Measurements from ENCODE around the gene RPL34. TPM values are rescaled to one million over a fixed set of nuclear protein-coding genes. Genes with fewer than 3 reads are reported as not detected.
A peak's percentile ranks its signal among the peaks of the same experiment; 100 is the strongest.

RPL34 gene
- polyA plus RNA-seq (2011; rRNA removed) (1,255 and 1,328 TPM in 2 replicates), polyA plus RNA-seq (2017; fragmentation: RNase III; extraction: RNeasy Plus Mini Kit Qiagen cat#74134 plus additional on column Dnase treatment) (918 to 949 TPM (median 926 TPM) in 3 replicates), polyA minus RNA-seq (2011; rRNA and poly(A)+ RNA removed) (90.8 and 134 TPM in 2 replicates)
- 912 and 1,065 TPM in 2 replicates for polyA plus RNA-seq (2012; cell fraction: cytosol; rRNA removed)
- 210 and 338 TPM in 2 replicates for polyA plus RNA-seq (2012; cell fraction: nucleus; rRNA removed)

DNA sequence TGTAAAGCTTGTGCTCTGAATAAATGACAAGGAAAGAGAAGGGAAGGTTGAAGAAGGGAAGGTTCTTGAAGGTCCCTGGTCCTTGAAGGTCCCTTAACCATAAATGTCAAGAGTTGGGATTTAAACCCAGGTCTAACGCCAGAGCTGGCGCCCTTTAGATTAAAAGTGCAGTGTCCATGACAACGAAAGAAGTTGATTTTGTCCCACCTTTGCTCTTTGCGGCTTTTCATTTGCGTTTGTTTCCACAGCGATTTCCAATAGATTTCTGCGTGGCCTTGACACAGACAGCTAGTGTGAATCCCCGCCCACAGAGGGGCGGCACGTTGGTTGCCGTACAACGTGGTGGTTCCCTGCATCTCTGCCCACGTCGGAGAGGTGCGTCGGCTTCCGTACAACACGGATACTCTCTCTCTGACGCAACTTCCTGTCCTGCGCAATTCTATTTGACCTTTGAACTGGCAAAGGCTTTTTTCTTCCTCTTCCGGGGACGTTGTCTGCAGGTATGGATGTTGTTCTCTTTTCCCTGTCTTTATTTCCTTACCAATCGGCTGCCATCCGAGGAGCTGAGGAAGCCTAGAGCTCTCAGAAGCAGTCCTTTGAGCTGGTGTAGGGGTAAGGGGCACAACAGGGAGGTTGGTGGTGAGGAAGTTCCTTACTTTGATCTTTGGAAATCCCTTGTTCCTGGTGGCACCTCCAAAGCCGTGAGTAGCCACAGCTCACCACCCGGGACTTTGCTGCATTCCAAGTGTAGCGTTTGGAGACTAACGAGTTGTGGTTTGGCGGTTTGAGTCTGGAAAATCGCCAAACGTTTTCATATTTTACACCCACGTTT lies at the start of gene RPL34:
TSS of gene RPL34 (plus strand) at position 476 of the 832 bp plus-strand sequence. CDS start 1,384 bp downstream, outside the sequence.
- peaks cover 1% of the 10 kb centered on the region; the same call in 1 of the 3 replicates for H3K9me3 ChIP-seq
- CTCF ChIA-PET = no interaction called here
- H3K4me3 ChIP-seq = peak within 1 kb of the TSS; percentile 80
- TF ChIP-seq SREBF2 (IDR thresholded peaks at IDR 0.05) = no peak
- TF ChIP-seq HEYL (CRISPR knock-in tag; IDR thresholded peaks at IDR 0.05) = no peak
- no peak for TF ChIP-seq RCOR1 (IDR thresholded peaks at IDR 0.05; ENCODE audit: low read depth, low read length)
- TF ChIP-seq, protein P1, sequence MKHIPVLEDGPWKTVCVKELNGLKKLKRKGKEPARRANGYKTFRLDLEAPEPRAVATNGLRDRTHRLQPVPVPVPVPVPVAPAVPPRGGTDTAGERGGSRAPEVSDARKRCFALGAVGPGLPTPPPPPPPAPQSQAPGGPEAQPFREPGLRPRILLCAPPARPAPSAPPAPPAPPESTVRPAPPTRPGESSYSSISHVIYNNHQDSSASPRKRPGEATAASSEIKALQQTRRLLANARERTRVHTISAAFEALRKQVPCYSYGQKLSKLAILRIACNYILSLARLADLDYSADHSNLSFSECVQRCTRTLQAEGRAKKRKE (CRISPR knock-in tag; IDR thresholded peaks at IDR 0.05; ENCODE audit: low read depth) = no peak
- TF ChIP-seq FOSB (CRISPR knock-in tag; IDR thresholded peaks at IDR 0.05) = no peak
- no peak for TF ChIP-seq BHLHE40 (IDR thresholded peaks at IDR 0.05; ENCODE audit: low read depth, low read length)
- no peak for TF ChIP-seq TFCP2L1 (CRISPR knock-in tag; IDR thresholded peaks at IDR 0.05)
- peak; percentile 75 for TF ChIP-seq MYC (IDR thresholded peaks at IDR 0.05; ENCODE audit: borderline replicate concordance, low read length)
- TF ChIP-seq CEBPB (IDR thresholded peaks at IDR 0.05) = peak in 1 of 2 experiments; percentile 65; a peak in 2 of 4 replicates
- TF ChIP-seq, protein P2, sequence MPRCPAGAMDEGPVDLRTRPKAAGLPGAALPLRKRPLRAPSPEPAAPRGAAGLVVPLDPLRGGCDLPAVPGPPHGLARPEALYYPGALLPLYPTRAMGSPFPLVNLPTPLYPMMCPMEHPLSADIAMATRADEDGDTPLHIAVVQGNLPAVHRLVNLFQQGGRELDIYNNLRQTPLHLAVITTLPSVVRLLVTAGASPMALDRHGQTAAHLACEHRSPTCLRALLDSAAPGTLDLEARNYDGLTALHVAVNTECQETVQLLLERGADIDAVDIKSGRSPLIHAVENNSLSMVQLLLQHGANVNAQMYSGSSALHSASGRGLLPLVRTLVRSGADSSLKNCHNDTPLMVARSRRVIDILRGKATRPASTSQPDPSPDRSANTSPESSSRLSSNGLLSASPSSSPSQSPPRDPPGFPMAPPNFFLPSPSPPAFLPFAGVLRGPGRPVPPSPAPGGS (IDR thresholded peaks at IDR 0.05) = peak; percentile 93; the same call in 2 of the 3 replicates
- TF ChIP-seq, protein P3, sequence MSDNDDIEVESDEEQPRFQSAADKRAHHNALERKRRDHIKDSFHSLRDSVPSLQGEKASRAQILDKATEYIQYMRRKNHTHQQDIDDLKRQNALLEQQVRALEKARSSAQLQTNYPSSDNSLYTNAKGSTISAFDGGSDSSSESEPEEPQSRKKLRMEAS (IDR thresholded peaks at IDR 0.05) = peak; percentile 89
- no peak for TF ChIP-seq POLR2AphosphoS2 (conservative IDR thresholded peaks at IDR 0.05; ENCODE audit: low read length)
- TF ChIP-seq, protein P4, sequence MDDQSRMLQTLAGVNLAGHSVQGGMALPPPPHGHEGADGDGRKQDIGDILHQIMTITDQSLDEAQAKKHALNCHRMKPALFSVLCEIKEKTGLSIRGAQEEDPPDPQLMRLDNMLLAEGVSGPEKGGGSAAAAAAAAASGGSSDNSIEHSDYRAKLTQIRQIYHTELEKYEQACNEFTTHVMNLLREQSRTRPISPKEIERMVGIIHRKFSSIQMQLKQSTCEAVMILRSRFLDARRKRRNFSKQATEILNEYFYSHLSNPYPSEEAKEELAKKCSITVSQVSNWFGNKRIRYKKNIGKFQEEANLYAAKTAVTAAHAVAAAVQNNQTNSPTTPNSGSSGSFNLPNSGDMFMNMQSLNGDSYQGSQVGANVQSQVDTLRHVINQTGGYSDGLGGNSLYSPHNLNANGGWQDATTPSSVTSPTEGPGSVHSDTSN (IDR thresholded peaks at IDR 0.05) = no peak
- TF ChIP-seq POLR2A (IDR thresholded peaks at IDR 0.05; ENCODE audit: low read length) = peak; percentile 51
- peak; percentile 91 to 92; a peak in 4 of 5 replicates for TF ChIP-seq JUN (IDR thresholded peaks at IDR 0.05)
- TF ChIP-seq PHF8 (IDR thresholded peaks at IDR 0.05; ENCODE audit: borderline replicate concordance, low read depth) = peak; percentile 75; the same call in 1 of the 2 replicates
- no peak for TF ChIP-seq CHD2 (IDR thresholded peaks at IDR 0.05; ENCODE audit: low read length, partially characterized antibody)
- peaks cover 28% of the 10 kb centered on the region; the same call in 2 of the 3 replicates for H3K4me1 ChIP-seq
- peak within 1 kb of the TSS; percentile 86 to 97 for H3K27ac ChIP-seq
- H3K4me2 ChIP-seq = peak within 1 kb of the TSS; percentile 88
- WGBS (ENCODE audit: missing lambda C conversion rate) = 2% methylated on average over 31 of the region's 32 CpGs
- ATAC-seq = peak; percentile 100
- POLR2A ChIA-PET = interaction anchor here (0.5 to 2.1 kb wide), 4 partner anchors 11 to 225 kb away, joined by 3 to 17 read pairs (median 7); partner anchors contain the start of gene OSTC
- peak; percentile 59 for FAIRE-seq
- DNase-seq (ENCODE audit: low read depth in 1 of 2, low spot score in 1 of 2) = peak; percentile 72 to 96

DNA sequence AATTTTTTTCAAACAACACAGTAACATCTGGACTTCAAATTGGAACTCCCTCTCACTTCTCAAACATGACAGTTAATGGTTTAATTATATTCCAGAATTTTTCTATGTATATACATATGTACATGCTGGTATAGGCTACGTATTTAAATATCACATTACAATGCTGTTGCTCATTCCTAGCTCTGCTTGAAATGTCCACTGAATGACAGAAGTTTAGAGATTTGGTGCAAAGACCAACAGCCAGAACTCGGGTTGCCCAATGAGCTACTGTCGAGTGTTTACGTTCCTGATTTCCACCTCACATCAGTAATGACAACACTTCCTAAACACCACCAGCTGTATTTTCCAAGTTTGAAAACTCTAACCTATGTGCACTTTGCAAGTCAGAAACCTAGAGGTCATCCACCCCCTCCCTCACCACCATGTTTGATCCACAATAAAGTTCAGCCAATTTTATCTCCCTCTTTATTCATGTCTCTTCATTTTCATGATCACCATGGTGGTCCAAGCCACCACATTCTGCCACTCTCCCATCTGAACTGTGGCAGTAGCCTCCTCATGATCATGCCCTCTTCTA lies 49.3 kb upstream of the RPL34 start:
- FAIRE-seq (no peak), DNase-seq (ENCODE audit: low read depth in 1 of 2, low spot score in 1 of 2) (no peak)

More for the DNA sequence above, 49.3 kb upstream of the RPL34 start:
- Histone ChIP-seq H3K27ac (no peak overlapping the region), H3K4me1 (no peaks in the 10 kb centered on the region), H3K4me2 (no peak overlapping the region), H3K4me3 (no peak overlapping the region), H3K9me3 (no peaks in the 10 kb centered on the region)
- TF ChIP-seq CBX8 (IDR thresholded peaks at IDR 0.05) (no peak), HDAC2 (IDR thresholded peaks at IDR 0.05) (no peak), MYC (IDR thresholded peaks at IDR 0.05; ENCODE audit: borderline replicate concordance, low read length) (no peak), POLR2AphosphoS2 (conservative IDR thresholded peaks at IDR 0.05; ENCODE audit: low read length) (no peak), FOSB (CRISPR knock-in tag; IDR thresholded peaks at IDR 0.05) (no peak)
- TF ChIP-seq, protein P4 (IDR thresholded peaks at IDR 0.05) = no peak
- TF ChIP-seq, protein P5, sequence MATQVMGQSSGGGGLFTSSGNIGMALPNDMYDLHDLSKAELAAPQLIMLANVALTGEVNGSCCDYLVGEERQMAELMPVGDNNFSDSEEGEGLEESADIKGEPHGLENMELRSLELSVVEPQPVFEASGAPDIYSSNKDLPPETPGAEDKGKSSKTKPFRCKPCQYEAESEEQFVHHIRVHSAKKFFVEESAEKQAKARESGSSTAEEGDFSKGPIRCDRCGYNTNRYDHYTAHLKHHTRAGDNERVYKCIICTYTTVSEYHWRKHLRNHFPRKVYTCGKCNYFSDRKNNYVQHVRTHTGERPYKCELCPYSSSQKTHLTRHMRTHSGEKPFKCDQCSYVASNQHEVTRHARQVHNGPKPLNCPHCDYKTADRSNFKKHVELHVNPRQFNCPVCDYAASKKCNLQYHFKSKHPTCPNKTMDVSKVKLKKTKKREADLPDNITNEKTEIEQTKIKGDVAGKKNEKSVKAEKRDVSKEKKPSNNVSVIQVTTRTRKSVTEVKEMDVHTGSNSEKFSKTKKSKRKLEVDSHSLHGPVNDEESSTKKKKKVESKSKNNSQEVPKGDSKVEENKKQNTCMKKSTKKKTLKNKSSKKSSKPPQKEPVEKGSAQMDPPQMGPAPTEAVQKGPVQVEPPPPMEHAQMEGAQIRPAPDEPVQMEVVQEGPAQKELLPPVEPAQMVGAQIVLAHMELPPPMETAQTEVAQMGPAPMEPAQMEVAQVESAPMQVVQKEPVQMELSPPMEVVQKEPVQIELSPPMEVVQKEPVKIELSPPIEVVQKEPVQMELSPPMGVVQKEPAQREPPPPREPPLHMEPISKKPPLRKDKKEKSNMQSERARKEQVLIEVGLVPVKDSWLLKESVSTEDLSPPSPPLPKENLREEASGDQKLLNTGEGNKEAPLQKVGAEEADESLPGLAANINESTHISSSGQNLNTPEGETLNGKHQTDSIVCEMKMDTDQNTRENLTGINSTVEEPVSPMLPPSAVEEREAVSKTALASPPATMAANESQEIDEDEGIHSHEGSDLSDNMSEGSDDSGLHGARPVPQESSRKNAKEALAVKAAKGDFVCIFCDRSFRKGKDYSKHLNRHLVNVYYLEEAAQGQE (IDR thresholded peaks at IDR 0.05) = no peak
- POLR2A ChIA-PET = no interaction called here
- 25% methylated on average over 4 of the region's 4 CpGs for WGBS (ENCODE audit: missing lambda C conversion rate)
- CTCF ChIA-PET = interaction anchor here (1.0 to 2.8 kb wide), 3 partner anchors 26 to 552 kb away, joined by 3 to 21 read pairs (median 7); no protein-coding TSS in a partner anchor
- ATAC-seq = no peak

All from A549 (cell line).